Common myeloid progenitor, CD34-positive (primary cell): ENCODE measurements around the gene PKNOX1.
"Not testable (repeated sequence)": the region's sequence is repeated elsewhere in the genome, so short reads cannot be mapped to it uniquely, and the experiment has no call there.

ENCODE experiments used
- CTCF ChIA-PET: fragments of 350-600 bp; sonication (Branson Sonifier 250); formaldehyde crosslinking; loops from one replicate; lab custom pipeline; 2021; ENCODE audit warnings: antibody characterized with exemption; lab: Charles Lee
- POLR2A ChIA-PET: fragments of 350-600 bp; sonication (Branson Sonifier 250); formaldehyde crosslinking; loops from one replicate; lab custom pipeline; 2021; ENCODE audit warnings: antibody characterized with exemption; lab: Charles Lee
- DNase-seq, 3 donors: peaks; one replicate each; pipeline versions ENCODE4 v3.0.0 to v3.0.0-alpha.2; 2013
- H3K27ac ChIP-seq, 2 experiments: 1 replicate in 1 of 2; 2 replicates in 1 of 2; pipeline ENCODE4 v1.7.0; 2013; ENCODE audit warnings: inconsistent platforms in 2 of 2, low read length in 2 of 2, mild to moderate bottlenecking in 2 of 2, low read depth in 1 of 2, moderate library complexity in 1 of 2; ENCODE audit not compliant: severe bottlenecking in 2 of 2, insufficient read depth in 1 of 2, poor library complexity in 1 of 2
- H3K27me3 ChIP-seq, 5 experiments: replicated peaks in 2 of 5; 1 replicate in 3 of 5; 2 replicates in 2 of 5; pipeline versions ENCODE4 v1.6.1 to v1.7.0; 2013; ENCODE audit warnings: low read length in 4 of 5, mild to moderate bottlenecking in 2 of 5, moderate library complexity in 2 of 5, inconsistent platforms in 1 of 5; ENCODE audit not compliant: insufficient read depth in 5 of 5, control insufficient read depth in 4 of 5
- H3K36me3 ChIP-seq, 4 experiments: 1 replicate in 2 of 4; 2 replicates in 2 of 4; pipeline versions ENCODE4 v1.6.1 to v1.7.0; 2013; ENCODE audit warnings: low read length in 3 of 4, control low read depth in 1 of 4, mild to moderate bottlenecking in 1 of 4; ENCODE audit not compliant: control insufficient read depth in 4 of 4, insufficient read depth in 4 of 4
- H3K4me1 ChIP-seq, 4 experiments: 1 replicate in 3 of 4; 2 replicates in 1 of 4; pipeline versions ENCODE4 v1.6.1 to v1.7.1; 2013; ENCODE audit warnings: low read length in 3 of 4, mild to moderate bottlenecking in 3 of 4, control low read depth in 1 of 4, inconsistent platforms in 1 of 4, moderate library complexity in 1 of 4; ENCODE audit not compliant: control insufficient read depth in 4 of 4, insufficient read depth in 4 of 4; ENCODE audit errors: control extremely low read depth in 1 of 4
- H3K4me3 ChIP-seq, 7 experiments: 1 replicate in 4 of 7; 2 replicates in 3 of 7; pipeline versions ENCODE4 v1.5.1 to v1.7.0; 2013; ENCODE audit warnings: mild to moderate bottlenecking in 7 of 7, low read length in 6 of 7, moderate library complexity in 6 of 7, inconsistent platforms in 2 of 7, low read depth in 2 of 7, control low read depth in 1 of 7; ENCODE audit not compliant: insufficient read depth in 4 of 7, control insufficient read depth in 1 of 7; ENCODE audit errors: extremely low read depth in 1 of 7
- H3K9me3 ChIP-seq, 5 experiments: 1 replicate in 4 of 5; 2 replicates in 1 of 5; pipeline versions ENCODE4 v1.6.1 to v1.7.1; 2013; ENCODE audit warnings: low read length in 4 of 5, mild to moderate bottlenecking in 2 of 5, inconsistent platforms in 1 of 5, low read depth in 1 of 5, moderate library complexity in 1 of 5; ENCODE audit not compliant: control insufficient read depth in 4 of 5, insufficient read depth in 2 of 5; ENCODE audit errors: control extremely low read depth in 1 of 5
- WGBS: methylation state at CpG from one replicate; pipeline ENCODE4 v1.1.5; 2013; ENCODE audit not compliant: insufficient coverage; 5-methylcytosine and 5-hydroxymethylcytosine counted together

PKNOX1 gene

DNA sequence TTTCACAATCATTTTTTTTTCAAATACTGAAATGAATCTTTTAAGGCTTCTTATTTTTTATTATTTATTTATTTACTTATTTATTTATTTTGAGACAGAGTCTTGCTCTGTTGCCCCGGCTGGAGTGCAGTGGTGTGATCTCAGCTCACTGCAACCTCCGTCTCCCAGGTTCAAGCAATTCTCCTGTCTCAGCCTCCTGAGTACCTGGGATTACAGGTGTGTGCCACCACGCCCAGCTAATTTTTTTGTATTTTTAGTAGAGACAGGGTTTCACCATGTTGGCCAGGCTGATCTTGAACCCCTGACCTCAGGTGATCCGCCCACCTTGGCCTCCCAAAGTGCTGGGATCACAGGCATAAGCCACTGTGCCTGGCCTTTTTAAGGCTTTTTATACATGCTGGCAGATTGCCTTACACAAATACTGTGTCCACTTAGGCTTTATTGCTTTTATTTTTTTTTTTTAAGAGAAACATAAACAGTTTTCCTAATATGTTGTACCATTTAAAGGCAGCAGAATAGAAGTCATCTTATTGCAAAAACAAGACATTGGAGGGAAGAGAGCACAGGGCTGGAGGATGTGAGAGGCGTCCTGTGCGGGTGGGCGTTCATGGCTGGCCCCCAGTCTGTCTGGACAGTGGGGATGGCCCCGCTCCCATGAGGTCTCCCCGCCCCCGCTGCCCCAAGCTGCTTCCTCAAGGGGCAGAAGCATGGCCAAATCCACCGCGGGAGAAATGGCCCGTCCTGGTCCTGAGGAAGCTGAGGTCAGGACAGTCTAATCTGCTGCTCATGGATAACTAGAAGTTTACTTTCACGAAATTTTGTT, 31.9 kb downstream of the PKNOX1 start:
- CTCF ChIA-PET, H3K27me3 ChIP-seq, H3K4me1 ChIP-seq, DNase-seq, H3K4me3 ChIP-seq, H3K27ac ChIP-seq, POLR2A ChIA-PET, H3K9me3 ChIP-seq: not testable (repeated sequence)
- WGBS = 96% methylated on average over 12 of the region's 14 CpGs
- peaks cover 4 to 44% (median 25%) of the 10 kb centered on the region in 4 experiments for H3K36me3 ChIP-seq

DNA sequence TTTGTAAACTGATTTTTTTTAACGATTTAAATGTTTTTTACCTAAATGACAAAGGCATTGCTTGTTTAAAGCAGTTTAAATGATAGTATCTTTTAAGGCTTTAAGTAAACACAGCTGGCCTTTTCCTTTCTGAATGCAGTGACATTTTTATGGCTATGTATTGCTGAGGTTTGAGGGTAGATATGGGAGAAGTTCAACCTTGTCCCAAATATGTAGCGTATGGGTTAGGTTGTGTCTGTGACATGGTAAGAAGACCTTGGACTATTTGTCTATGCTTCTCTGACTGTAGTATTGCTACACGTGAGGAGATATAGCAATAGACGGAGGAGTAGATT, 32.5 kb downstream of the PKNOX1 start:
- 96% methylated on average over 4 of the region's 4 CpGs for WGBS
- H3K27ac ChIP-seq = no peak overlapping the region
- peaks cover 0 to 2% (median 0%) of the 10 kb centered on the region in 5 experiments for H3K9me3 ChIP-seq
- ChIA-PET POLR2A (no interaction called here), CTCF (interaction anchor here (1.4 kb wide), 1 partner anchor 10 kb away, joined by 3 read pairs; no protein-coding TSS in a partner anchor)
- H3K27me3 ChIP-seq = no peaks in the 10 kb centered on the region
- H3K4me1 ChIP-seq = no peaks in the 10 kb centered on the region
- H3K4me3 ChIP-seq = no peak overlapping the region
- peaks cover 6 to 49% (median 30%) of the 10 kb centered on the region in 4 experiments for H3K36me3 ChIP-seq
- no peak for DNase-seq

DNA sequence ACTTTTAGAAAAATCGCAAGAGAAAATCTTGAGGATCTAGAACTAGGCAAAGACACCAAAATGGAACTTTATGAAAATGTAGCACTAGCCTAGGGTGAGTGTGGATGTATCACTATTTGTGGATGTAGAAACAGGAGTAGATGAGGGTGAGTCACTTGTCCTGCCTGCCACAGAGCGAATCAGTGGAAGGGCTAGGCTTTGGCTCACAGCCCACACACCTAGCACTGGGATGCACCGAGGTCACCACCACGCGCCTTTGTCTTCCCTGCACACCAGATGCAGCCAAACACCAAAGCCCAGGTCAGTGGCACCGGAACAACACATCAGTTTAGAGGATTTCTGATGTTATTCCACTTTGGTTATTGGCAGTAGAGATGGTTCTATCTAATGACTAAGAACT, 38.2 kb downstream of the PKNOX1 start:
- no peak for DNase-seq
- CTCF ChIA-PET = no interaction called here
- Histone ChIP-seq H3K4me1 (peaks cover 0 to 7% (median 6%) of the 10 kb centered on the region in 4 experiments), H3K36me3 (peaks cover 20 to 61% (median 37%) of the 10 kb centered on the region in 4 experiments), H3K4me3 (no peak overlapping the region), H3K27ac (no peak overlapping the region), H3K9me3 (peaks cover 0 to 3% (median 0%) of the 10 kb centered on the region in 5 experiments), H3K27me3 (no peaks in the 10 kb centered on the region)
- 96% methylated on average over 4 of the region's 6 CpGs for WGBS
- POLR2A ChIA-PET = no interaction called here

DNA sequence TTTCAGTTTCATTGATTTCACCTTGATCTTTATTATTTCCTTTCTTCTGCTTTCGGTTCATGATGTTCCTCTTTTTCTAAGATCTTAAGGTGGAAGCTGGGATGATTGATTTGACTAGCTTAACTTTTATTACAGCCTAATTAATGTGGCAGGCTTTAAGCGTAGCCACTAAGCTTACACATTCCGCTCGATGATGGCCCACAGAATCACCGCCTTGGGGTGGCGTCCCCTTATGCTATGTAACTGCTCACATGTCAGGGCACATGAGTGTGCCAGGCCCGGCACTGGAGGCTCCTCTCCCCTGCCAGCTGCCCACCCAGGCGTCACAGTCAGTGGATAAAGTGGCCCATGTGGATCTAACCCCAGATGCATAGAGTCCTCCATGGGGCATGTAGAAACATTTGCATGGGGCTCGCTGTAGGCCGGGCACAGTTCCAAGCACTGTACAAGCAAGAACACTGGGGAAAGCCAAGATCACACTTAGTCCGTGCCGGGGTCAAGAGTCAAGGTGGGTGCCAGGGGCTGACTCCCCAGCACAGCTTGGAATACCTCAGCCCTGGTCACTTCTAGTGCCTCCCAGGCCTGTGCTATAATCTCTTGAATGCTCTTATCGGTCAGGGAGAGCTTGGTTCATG, 41.7 kb downstream of the PKNOX1 start:
- Histone ChIP-seq H3K27ac (no peak overlapping the region), H3K4me1 (peaks cover 0 to 7% (median 6%) of the 10 kb centered on the region in 4 experiments), H3K9me3 (peaks cover 0 to 3% (median 0%) of the 10 kb centered on the region in 5 experiments), H3K27me3 (no peaks in the 10 kb centered on the region), H3K4me3 (no peak overlapping the region), H3K36me3 (peaks cover 23 to 59% (median 40%) of the 10 kb centered on the region in 4 experiments)
- CTCF ChIA-PET = interaction anchor here (1.2 kb wide), 1 partner anchor 10 kb away, joined by 5 read pairs; no protein-coding TSS in a partner anchor
- POLR2A ChIA-PET = no interaction called here
- 80% methylated on average over 12 of the region's 13 CpGs for WGBS
- peak in 2 of 3 donors; percentile 50 to 61 for DNase-seq

DNA sequence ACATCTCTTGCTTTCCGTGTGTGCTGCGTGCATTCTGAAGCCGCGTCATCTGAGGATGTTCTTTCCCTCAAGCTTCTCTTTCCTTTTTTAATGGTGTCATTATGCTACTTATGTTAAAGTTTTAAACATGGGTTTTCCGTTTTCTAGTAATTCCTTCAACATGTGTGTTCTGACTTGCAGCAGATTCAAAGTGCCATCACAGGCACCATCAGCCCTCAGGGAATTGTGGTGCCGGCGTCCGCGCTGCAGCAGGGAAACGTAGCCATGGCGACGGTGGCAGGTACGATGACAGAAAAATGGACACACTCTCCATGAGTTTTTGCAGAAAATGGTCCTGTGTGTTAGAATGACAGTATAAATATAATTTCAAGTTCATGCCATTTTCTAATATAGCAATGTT, 42.4 kb downstream of the PKNOX1 start:
- WGBS = 100% methylated on average over 4 of the region's 13 CpGs
- no peaks in the 10 kb centered on the region for H3K27me3 ChIP-seq
- peaks cover 22 to 60% (median 40%) of the 10 kb centered on the region in 4 experiments for H3K36me3 ChIP-seq
- POLR2A ChIA-PET = no interaction called here
- peaks cover 0 to 3% (median 0%) of the 10 kb centered on the region in 5 experiments for H3K9me3 ChIP-seq
- H3K4me1 ChIP-seq = peaks cover 0 to 7% (median 6%) of the 10 kb centered on the region in 4 experiments
- CTCF ChIA-PET = no interaction called here
- H3K4me3 ChIP-seq = no peak overlapping the region
- no peak overlapping the region for H3K27ac ChIP-seq
- DNase-seq = no peak

DNA sequence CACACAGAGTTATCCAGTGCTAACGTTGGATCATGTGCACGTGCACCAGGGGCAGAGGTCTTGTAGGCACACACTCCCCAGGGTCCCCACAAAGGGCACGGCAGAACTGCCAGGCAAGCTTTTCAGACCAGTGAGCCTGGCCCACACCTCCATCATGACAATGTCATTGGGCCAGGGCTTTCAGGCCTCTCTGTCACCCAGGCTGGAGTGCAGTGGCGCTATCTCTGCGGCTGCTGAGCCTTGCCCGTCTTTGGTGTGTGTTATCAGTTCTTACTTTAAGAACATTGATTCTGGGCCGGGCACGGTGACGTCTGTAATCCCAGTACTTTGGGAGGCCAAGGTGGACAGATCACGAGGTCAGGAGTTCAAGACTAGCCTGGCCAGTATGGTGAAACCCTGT, 44.2 kb downstream of the PKNOX1 start:
- H3K4me3 ChIP-seq = no peak overlapping the region
- DNase-seq = no peak
- peaks cover 11 to 55% (median 38%) of the 10 kb centered on the region in 4 experiments for H3K36me3 ChIP-seq
- 96% methylated on average over 9 of the region's 10 CpGs for WGBS
- H3K27ac ChIP-seq = no peak overlapping the region
- H3K4me1 ChIP-seq = peaks cover 0 to 7% (median 6%) of the 10 kb centered on the region in 4 experiments
- ChIA-PET POLR2A (no interaction called here), CTCF (no interaction called here)
- peaks cover 0 to 3% (median 0%) of the 10 kb centered on the region in 5 experiments for H3K9me3 ChIP-seq
- no peaks in the 10 kb centered on the region for H3K27me3 ChIP-seq

DNA sequence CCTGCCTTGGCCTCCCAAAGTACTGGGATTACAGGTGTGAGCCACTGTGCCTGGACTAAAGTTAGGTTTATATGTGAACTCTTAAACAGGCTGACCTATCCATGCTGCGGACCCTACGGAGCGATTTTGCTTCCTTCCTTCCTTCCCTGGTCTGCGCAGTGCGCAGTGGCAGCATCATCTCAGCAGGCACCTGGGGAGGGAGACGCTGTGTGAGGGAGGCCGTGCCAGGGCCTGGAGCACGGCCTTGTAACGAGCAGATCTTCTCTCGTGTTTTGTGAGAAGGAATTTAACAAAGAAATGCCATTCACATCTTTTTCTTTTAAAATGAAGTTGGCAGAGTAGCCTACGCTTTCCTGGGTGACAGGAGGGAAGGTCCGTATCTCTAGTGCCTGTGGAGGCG, 45.8 kb downstream of the PKNOX1 start:
- no peaks in the 10 kb centered on the region for H3K9me3 ChIP-seq
- H3K36me3 ChIP-seq = peaks cover 15 to 60% (median 44%) of the 10 kb centered on the region in 4 experiments
- H3K27ac ChIP-seq = no peak overlapping the region
- CTCF ChIA-PET = no interaction called here
- POLR2A ChIA-PET = no interaction called here
- 98% methylated on average over 9 of the region's 13 CpGs for WGBS
- H3K4me3 ChIP-seq = no peak overlapping the region
- DNase-seq = no peak
- peaks cover 0 to 7% (median 6%) of the 10 kb centered on the region in 4 experiments for H3K4me1 ChIP-seq
- H3K27me3 ChIP-seq = no peaks in the 10 kb centered on the region
